Activated CD4-positive, alpha-beta T cell treated with anti-CD3 and anti-CD28 coated beads, Interleukin-2, amount 50 U/mL, for 48 hours (primary cell): Measurements from ENCODE around the gene PARD3B.

Experiments
- DNase-seq, 2 experiments: peaks; one replicate each; pipeline ENCODE4 v3.0.0-alpha.2; 2020

Gene PARD3B, protein sequence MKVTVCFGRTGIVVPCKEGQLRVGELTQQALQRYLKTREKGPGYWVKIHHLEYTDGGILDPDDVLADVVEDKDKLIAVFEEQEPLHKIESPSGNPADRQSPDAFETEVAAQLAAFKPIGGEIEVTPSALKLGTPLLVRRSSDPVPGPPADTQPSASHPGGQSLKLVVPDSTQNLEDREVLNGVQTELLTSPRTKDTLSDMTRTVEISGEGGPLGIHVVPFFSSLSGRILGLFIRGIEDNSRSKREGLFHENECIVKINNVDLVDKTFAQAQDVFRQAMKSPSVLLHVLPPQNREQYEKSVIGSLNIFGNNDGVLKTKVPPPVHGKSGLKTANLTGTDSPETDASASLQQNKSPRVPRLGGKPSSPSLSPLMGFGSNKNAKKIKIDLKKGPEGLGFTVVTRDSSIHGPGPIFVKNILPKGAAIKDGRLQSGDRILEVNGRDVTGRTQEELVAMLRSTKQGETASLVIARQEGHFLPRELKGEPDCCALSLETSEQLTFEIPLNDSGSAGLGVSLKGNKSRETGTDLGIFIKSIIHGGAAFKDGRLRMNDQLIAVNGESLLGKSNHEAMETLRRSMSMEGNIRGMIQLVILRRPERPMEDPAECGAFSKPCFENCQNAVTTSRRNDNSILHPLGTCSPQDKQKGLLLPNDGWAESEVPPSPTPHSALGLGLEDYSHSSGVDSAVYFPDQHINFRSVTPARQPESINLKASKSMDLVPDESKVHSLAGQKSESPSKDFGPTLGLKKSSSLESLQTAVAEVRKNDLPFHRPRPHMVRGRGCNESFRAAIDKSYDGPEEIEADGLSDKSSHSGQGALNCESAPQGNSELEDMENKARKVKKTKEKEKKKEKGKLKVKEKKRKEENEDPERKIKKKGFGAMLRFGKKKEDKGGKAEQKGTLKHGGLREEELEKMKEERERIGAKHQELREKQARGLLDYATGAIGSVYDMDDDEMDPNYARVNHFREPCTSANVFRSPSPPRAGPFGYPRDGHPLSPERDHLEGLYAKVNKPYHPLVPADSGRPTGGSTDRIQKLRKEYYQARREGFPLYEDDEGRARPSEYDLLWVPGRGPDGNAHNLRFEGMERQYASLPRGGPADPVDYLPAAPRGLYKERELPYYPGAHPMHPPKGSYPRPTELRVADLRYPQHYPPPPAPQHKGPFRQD (N-terminal part only)

GRCh38 chr2:204544961-204545860 is at the start of gene PARD3B:
Gene PARD3B, plus strand, starts transcription at chr2:204545475. Its CDS starts 525 bp downstream, at chr2:204546000.
- DNase-seq, result peak; percentile 33 to 46

DNA sequence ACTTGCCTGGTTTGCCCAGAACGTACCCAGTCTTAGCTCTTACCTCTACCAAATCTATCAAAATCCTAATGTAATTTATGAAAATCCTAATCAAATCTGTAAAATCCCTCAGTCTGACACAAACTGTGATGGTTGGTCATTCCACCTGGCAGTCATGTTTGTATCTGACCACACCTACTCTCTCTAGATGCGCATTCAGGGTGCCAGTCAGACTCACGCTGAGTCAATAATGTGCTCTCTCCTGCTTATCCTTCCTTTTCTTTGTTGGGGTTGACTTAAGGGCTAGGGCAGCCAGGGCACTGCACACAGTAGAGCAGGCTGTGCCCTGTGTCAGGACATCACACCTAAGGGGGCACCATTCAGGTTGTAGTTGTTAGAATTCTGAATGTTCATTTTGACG is 48.5 kb upstream of the PARD3B start:
- DNase-seq, result no peak

DNA sequence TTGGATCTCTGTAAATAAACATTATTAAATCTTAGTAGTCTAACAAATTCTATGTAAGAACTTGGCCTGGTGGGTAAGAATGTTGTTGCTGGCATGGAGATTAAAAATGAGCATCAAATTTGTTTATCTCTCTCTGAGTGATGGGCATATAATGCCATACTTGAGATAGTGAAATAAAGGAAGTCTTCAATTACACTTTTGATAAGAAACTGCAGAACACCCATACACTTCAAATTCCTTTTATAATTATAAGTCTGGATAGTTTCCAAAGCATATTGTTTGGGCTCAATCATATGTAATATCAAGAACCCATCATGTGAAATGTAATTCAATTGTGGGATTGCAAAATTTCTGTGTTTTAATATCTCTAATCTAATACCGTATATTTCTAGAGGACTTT is 47.4 kb upstream of the PARD3B start:
- DNase-seq, result no peak

DNA sequence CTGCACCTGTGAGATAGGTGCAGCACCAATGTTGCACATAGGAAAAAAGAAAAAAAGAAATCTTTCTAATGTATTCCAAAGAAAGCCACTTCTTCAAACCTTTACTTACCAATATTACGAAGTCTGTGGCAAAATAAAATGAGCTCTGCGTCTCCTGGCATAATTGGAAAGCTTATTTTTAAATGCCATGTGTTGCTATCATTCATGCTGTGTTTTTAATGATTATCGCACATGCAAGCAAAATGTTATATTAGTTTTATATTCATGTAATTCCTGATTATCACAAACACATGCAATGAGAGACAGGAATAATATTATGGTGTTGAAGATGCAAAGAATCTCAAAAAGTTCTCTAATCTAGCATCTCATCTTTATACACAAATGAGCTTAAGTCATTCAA is 47.0 kb upstream of the PARD3B start:
- DNase-seq, result no peak

GRCh38 chr2:204503869-204504268 is 41.4 kb upstream of the PARD3B start:
- DNase-seq, result no peak

DNA sequence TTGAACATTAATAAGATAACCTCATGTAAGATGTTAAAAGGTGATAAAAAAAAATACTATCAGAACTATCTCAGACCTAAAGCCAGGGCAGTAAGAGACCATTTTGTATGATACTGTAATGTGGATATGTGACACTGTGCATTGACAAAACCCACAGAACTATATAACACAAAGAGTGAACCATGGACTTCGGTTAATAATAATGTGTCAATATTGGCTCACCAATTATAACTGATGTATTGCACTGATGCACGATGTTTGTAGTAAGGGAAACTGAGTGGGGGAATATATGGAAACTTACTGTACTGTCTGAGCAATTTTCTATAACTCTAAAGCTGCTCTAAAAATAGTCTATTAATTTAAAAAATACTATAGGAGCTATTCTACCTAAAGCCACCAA is 40.7 kb upstream of the PARD3B start:
- no peak for DNase-seq

- DNase-seq, result no peak
Measured at GRCh38 chr2:204505488-204505887, 39.8 kb upstream of the PARD3B start.

DNA sequence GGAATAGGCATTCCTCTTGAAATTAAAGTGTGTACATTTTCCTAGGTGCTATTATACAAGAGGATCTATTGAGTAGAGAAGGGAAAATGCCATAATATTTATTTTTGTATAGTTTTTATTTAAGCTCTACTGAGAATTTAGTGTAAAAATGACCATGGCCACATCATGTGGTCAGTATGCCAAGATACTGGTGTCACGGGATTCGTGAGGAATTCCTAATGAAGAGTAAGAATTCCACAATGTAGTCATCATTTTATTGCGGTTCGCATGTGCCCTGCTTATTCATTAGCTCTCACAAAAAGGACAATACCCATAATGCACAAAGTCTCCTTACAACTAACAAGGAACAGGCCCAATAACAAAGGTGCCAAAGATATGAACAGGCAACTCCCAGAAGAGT is 39.3 kb upstream of the PARD3B start:
- no peak for DNase-seq

DNA sequence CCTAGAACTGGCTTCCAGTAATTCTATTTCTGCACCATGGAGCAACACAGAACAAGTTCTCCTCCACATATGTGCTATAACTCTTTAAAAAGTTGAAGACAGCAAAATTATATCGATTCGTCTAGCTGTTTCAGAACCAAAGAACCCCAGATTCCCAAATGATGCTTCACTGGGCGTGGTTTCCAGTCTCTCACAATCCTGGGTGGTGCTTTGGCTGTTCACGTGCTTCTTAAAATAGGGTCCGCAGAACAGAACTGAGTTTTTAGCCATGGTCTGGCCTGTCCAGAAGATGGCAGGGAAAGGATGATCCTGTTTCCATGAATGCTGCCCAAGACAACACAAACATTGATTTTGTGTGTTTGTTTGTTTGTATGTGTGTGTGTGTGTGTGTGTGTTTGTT is 37.6 kb upstream of the PARD3B start:
- no peak for DNase-seq

DNA sequence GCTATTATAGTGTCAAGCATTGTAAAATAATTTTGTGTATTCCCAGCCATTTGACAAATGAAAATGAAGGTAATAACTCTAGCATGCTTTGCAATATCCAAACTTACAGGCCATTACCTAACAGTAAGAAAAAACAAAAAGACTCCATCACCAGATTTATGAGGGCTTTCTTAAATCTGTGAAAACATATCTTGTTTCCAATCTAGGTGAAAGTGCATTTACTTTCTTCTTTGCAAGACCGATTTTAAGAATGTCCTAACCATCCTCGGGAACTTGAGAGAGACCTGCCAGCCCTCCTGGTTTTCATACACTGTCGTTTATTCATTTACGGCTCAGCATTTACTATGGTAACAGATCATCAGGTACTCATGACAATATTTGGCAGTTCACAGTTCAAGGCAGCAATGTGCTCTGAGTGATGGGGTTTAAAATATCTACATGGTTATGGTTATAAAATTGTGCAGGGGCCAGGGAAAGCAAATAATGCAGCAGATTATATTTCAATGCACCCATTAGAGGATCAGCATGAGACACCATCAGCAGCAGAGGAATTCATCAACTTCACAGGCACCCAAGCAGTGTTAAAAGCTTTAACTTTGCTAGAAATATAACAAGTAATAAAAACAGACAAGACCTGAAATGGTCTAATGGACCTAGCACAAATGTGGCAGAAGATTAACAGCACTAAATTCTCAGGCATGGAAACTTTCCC is 34.4 kb upstream of the PARD3B start:
- no peak for DNase-seq

GRCh38 chr2:204514439-204514838 is 30.8 kb upstream of the PARD3B start:
- no peak for DNase-seq

DNA sequence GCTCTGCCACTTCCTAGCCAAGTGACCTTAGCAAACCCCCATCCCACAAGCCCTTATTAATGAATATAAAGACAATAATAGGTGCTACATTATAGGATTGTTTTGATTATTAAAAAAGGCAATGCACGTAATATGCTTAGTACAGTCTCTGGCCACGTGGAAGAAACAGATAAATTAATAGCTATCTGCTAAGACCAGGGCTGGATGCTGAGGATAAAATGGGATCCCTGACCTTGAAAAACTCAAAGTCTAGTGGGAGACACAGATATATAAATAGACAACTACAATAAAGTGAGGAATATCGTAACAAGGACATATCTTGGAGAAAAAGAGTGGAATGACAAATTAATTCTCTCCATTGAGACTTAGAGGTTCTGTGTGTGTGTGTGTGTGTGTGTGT is 29.9 kb upstream of the PARD3B start:
- no peak for DNase-seq

DNA sequence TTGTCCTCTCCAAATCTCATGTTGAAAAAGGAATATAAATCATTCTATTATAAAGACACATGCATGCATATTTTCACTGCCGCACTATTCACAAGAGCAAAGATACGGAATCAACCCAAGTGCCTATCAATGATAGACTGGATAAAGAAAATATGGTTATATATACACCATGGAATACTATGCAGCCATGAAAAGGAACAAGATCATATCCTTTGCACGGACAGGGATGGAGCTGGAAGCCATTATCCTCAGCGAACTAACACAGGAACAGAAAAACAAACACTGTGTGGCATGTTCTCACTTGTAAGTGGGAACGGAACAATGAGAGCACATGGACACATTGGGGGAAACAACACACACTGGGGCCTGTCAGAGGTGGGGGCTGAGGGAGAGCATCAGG is 28.1 kb upstream of the PARD3B start:
- no peak for DNase-seq

GRCh38 chr2:204529795-204530463 is 15.3 kb upstream of the PARD3B start:
- DNase-seq, result no peak

GRCh38 chr2:204530464-204530805 is 14.8 kb upstream of the PARD3B start:
- DNase-seq, result no peak

DNA sequence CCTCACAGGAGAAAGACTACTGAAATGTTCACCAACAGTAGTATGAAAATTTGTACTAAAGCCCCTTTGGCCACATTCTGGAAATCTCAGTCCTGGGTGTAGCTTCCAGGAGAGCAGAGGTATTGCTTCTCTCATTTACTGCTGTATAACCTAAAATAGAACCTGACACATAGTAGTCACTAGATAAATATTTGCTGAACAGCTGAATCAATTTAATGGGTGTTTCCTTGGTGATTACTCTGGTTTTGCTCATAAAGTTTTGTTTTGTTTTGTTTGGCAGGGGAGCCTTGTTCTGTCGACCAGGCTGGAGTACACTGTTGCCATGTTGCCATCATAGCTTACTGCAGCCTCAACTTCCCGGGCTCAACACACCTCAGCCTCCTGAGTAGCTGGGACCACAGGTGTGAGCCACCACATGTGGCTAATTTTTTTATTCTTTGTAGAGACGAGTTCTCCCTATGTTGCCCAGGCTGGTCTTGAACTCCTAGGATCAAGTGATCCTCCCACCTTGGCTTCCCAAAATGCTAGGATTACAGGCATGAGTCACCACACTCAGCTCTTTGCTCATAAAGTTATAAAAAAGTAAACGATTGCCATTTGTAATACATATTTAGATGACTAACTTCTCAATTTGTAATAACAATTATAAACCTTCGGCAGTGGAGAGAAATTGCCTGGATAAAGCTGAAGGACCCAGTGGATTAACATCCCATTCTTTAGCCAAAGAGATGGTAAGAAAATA is 11.5 kb upstream of the PARD3B start:
- no peak for DNase-seq

DNA sequence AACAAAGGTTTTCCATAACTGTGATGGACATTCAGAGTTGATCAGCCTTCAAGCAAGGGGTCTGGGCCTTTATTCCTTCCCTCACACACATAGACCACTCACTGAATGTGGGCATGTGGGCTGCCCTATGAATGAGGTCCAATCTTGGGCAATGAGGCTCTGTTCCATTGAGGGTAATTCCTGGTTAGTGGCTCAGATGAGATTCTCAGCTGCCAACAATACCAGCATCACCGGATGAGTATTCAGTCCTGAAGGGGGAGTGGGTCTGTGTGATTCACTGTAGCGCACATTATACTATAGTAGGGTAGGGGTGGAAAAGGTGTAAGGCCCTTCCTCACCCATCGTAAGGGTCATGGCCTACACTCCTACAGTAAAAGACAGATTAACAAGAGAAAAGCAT is 9.9 kb upstream of the PARD3B start:
- DNase-seq, result no peak

DNA sequence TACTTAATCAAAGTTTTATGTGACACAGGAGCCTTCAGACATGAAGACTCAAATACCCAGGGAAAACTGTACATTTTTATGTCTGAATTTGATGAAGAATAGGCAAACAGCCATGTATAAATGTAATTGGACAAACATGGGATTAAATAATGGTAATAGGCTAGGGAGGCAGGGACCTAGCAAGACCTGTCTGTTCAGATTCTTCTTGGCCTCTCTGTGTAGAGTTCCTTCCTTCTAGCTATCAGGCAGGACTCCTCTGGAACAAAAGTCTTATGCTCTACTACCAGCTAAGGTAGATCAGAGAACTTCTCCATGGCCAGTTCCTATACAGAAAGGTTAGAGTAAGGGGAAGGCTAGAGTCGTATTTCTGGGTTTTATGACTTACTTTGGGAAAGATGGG is 9.5 kb upstream of the PARD3B start:
- no peak for DNase-seq

DNA sequence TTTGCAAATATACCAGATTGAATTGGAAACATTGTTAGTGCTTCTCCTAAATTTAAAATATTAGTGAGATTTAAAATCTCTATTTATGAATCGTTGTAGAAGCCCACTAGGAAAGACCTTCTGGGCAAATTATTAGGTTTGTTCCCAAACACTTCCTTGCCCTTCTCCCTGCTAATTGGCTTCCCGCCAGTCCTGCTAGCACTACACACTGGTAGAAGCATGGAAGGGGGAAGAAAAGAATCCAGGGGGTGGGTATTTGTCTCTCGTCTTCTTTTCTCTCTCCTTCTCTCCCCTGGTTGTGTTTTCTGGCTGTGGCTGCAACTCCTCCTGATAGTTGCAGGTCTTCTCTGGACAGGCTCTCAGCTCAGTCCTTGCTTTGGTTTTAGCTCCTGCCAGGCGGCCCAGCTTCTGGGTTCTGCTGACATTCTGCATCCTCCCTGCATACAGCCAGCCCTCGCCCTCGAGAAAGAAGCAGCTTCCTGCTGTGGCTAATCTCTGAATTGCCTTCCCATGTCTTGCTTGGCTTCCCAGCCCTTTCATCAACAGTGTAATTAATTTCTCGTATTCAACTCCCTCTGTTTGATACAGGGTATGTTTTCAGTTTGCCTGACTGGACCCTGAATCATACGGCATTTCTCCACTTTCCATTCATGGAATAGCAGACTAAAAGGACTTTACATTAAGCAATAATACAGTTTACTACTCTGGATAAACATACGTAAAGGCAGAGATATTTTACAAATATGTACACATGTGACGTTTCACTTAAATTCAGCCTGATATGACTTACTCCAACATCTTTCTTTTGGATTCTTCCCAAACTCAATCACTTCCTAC is 6.9 kb upstream of the PARD3B start:
- DNase-seq, result no peak

DNA sequence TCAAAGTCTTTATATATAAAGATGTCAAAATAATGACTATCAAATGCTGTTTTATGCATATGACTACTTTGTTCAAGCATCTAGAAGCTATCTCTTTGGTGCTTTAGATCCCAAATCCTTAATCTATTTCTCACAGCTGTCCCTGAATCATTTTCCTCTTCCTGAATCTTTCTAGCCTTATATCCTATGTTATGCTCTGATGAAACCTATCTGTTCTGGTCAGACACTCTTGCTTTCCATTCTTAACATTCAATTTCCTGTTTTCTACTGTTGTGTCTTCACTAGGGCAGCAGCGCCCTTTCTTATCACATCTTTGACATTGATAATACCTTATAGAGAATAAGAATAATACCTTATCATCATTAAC is 6.3 kb upstream of the PARD3B start:
- DNase-seq, result no peak
